GM12873 (cell line): ENCODE results near the gene GRAMD2A.

Experiments
- TF ChIP-seq, protein P1 (sequence below): IDR thresholded peaks from 2 replicates; pipeline ENCODE4 v1.5.1; 2012; ENCODE audit warnings: low read depth, mild to moderate bottlenecking, moderate library complexity, low read length, control low read depth; ENCODE audit not compliant: insufficient read depth; ENCODE audit errors: missing control alignments

The GRAMD2A gene

DNA sequence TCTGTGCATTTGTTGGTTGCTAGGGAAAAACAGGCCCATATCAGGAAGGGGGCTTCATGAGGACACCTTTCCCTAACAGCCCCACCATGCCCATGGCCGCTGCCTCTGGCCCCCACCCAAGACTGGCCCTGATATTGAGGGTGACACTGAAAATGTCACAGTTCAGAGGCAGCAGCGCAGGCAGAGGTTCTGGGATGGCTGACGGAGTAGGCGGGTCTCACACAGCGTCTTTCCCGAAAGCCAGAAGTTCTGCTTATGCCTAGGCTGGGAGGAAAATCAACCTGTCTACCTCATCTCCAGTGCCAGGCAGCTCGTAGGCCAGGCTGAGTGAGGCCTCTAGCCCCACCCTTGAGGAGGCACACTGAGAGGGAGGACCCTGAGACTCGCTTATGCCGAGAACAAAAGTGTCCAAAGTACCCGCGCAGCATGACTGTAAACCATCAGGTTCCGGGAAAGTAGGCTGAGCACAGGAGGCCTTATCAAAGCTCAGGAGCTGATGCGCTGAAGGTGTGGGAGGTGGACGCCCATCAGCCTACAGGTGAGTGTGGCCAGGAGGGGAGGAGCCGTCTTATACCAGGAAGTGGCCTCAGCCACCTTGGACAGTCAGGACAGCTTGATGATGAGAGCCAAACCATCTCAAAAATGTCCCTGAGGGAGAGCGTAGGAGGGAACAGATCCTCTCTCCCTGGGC, 27.5 kb downstream of the GRAMD2A start:
- TF ChIP-seq, protein P1, sequence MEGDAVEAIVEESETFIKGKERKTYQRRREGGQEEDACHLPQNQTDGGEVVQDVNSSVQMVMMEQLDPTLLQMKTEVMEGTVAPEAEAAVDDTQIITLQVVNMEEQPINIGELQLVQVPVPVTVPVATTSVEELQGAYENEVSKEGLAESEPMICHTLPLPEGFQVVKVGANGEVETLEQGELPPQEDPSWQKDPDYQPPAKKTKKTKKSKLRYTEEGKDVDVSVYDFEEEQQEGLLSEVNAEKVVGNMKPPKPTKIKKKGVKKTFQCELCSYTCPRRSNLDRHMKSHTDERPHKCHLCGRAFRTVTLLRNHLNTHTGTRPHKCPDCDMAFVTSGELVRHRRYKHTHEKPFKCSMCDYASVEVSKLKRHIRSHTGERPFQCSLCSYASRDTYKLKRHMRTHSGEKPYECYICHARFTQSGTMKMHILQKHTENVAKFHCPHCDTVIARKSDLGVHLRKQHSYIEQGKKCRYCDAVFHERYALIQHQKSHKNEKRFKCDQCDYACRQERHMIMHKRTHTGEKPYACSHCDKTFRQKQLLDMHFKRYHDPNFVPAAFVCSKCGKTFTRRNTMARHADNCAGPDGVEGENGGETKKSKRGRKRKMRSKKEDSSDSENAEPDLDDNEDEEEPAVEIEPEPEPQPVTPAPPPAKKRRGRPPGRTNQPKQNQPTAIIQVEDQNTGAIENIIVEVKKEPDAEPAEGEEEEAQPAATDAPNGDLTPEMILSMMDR = no peak

DNA sequence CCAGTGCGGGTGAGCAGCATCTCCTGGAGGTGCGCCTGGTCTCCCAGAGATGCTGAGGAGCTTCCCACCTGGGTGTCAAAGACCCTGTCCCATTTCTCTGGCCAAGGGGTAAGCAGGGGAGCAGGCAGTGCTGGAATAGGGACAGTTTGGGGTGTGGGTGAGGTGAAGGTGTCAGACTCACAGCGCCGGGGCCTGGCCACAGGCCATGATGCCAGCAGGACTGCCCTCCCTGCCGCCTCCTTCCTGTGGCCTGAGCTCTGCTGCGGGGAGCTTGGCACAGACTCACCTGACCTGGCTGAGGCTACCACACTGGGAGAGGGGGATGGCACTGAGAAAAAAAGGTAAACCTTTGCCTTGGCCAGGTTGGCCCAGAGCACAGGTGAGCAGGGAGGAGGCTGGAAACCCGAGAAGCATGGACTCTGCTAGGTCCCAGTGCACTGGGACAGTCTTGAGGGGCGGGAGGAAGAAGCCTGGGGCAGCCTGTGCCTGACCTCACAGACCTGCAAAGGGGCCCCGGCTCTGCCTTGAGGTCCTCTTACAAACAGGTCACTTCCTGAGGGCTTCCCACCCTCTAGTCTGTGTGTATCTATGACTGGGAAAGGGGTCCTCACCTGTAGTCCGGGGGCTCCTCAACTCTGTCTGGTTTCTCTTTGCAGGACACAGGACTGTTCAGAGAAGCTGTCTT, 28.2 kb downstream of the GRAMD2A start:
- TF ChIP-seq, protein P1 = no peak

DNA sequence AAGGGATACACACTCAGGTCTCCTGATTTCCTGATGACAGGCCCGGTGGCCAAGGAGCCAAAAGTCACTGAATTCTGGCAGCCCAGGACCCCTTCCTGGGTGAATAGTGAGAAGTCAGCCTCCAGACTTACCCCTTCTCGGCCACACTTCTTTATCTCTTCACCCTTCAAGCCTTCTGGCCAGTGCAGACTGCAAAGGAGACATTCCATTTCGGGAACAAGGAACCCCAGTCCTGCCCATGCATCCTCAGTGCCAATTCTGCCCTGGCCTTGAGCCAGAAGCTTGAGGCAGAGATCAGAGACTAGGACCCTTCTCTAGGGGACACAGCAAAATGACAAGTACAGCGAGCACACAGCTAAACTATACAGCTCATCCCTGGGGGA, 28.8 kb downstream of the GRAMD2A start:
- TF ChIP-seq, protein P1 = no peak

DNA sequence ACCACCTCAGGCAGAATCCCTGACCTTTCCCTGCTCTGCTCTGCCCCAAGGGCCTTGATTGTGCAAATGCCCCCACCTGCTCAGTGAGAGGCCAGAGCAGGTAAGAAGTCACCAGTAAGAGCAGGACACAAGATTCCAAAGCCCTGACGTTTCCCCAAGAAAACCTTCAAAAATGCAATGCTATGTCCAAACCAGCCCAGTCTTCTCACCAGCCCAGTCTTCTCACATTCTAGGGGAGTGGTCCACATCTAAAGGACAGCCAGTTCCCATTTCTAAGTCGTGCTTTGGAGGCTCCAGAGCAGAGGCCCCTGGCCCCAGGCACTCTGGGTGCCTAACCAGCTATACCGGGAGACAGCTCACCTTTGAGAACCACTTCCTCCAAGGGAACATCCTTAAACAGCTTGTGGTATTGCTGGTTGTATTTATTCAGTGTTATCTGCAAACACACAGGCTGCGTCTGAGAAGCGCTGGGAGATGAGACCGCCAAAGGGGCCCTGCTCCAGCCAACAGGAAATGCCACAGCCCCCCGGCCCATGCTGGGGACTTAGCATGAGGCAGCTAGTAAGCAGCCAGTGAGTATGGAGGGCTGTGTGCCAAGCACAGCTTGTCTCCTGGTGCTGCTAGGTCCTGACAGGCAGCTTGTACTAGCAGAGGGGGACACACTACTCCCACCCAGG, 29.3 kb downstream of the GRAMD2A start:
- TF ChIP-seq, protein P1 = no peak

DNA sequence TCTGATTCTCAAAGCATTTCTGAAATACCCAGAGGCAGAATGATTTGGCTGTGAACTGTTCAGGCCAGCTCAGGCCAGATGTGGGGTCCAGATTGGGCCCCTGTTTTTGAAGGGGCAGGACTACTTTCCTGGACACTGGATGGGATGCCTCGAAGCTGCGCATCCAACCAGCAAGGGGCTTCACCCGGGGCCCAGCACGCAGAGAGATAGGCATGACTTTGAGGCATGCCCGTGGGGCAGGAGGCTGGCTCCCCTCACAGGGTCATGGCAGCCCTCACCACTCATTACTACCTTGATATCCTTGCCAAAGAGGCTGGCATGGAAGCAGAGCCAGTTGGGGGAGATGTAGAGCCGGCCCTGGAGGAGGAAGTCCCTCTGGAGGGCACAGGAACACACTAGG, 30.1 kb downstream of the GRAMD2A start:
- TF ChIP-seq, protein P1 = no peak

DNA sequence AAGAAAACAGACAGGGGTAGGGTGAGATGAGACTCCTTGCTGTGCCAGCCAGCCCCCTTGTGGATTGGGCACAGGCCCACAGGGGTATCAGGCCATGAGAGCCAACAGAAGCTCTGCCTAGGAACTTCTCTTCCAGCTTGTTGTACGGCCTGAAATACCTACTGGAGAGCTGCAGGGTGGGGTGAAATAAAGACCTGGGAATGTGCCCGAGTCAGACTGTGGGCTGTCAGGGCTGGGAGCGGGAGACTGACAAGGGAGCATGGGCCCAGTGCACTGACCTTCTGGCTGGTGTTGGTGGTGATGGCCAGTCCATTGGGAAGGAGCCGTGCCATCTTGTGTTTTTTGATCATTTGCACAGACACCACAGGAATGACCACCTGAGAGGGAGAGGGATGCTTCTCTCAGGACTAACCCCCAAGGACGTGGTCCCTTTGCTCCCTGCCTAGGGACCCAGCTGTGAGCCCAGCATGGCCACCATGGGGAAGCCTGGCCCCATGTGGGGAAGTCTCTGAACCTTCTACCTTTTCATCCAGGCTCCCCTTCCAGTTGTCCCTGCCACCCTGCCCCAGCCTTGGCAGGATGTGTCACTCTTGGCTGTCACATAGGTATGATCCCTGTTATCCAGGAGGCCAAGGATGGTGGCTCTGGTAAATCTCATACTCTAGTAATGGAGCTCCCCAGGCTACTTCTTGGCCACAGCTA, 30.7 kb downstream of the GRAMD2A start:
- TF ChIP-seq, protein P1 = no peak

DNA sequence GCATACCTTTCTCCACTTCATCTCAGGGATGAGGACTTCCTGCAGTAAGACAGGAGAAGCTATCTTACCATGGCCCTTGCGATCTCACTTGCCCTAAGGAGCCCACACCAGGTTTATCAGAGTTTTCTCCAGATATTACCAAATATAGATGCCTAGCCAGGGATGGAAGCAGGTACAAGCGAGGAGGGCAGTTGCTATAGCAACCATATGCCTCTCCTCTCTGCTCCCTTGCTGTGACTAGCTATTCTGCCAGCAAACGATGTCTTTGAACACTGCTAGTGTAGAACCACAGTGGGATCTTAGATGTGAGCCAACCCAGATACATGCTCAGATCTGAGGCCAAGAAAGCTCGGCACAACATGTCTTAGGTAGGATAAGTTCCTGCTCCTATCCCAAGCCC, 33.9 kb downstream of the GRAMD2A start:
- TF ChIP-seq, protein P1 = no peak
